Measurements from ENCODE around the gene BMP6.

Gene BMP6

GRCh38 chr6:7912736-7913517, 187.0 kb downstream of the BMP6 start:
- no peak for DNase-seq (ENCODE audit: low read depth)
- TF ChIP-seq, protein P1, sequence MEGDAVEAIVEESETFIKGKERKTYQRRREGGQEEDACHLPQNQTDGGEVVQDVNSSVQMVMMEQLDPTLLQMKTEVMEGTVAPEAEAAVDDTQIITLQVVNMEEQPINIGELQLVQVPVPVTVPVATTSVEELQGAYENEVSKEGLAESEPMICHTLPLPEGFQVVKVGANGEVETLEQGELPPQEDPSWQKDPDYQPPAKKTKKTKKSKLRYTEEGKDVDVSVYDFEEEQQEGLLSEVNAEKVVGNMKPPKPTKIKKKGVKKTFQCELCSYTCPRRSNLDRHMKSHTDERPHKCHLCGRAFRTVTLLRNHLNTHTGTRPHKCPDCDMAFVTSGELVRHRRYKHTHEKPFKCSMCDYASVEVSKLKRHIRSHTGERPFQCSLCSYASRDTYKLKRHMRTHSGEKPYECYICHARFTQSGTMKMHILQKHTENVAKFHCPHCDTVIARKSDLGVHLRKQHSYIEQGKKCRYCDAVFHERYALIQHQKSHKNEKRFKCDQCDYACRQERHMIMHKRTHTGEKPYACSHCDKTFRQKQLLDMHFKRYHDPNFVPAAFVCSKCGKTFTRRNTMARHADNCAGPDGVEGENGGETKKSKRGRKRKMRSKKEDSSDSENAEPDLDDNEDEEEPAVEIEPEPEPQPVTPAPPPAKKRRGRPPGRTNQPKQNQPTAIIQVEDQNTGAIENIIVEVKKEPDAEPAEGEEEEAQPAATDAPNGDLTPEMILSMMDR (IDR thresholded peaks at IDR 0.05; ENCODE audit: control insufficient read depth, insufficient read depth, low read depth, low read length, missing control alignments), result no peak
- H3K4me3 ChIP-seq (ENCODE audit: control insufficient read depth, low read depth, low read length), result no peak overlapping the region

- no peak for DNase-seq (ENCODE audit: low read depth)
- H3K4me3 ChIP-seq (ENCODE audit: control insufficient read depth, low read depth, low read length), result no peak overlapping the region
- TF ChIP-seq, protein P1 (IDR thresholded peaks at IDR 0.05; ENCODE audit: control insufficient read depth, insufficient read depth, low read depth, low read length, missing control alignments), result no peak
Measured at GRCh38 chr6:7914311-7914710, 188.4 kb downstream of the BMP6 start.

DNA sequence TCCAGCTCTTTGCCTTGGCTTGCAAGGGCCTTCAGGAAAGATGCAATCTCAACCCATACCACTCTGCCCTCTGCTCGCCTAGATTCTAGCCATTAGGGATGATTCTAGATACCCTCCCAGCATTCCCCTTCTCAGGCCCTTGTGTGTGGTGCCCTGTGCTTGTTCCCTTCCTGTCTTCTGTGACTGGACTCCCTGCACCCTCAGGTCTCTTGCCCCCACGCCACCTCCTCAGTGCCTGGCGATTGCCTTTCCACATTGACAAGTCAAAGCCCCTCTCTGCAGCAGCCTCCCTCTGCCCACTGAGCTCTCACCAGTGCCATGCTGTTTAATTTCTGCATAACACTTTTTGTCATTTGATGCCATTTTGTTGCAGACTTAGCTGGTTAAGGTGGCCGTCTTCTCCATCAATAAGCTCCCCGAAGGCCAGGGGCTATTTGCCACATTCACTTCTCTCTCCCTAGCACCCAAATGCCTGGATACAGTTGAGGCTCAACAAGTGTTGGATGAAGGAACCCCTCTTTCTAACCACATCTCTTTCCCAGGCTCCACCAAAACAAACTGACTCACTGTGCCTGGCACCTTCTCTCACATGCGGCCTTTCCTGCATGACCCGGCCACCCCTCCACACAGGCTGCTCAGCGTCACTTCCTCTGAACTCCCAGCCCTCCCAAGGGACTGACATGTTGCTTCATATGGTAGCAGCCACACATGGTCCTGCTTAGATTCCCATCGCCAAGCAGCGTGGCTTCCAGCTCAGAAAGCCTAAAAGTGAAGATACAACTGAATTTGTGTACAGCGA, 189.3 kb downstream of the BMP6 start:
- TF ChIP-seq, protein P1 (IDR thresholded peaks at IDR 0.05; ENCODE audit: control insufficient read depth, insufficient read depth, low read depth, low read length, missing control alignments), result no peak
- no peak overlapping the region for H3K4me3 ChIP-seq (ENCODE audit: control insufficient read depth, low read depth, low read length)
- peak; percentile 61 for DNase-seq (ENCODE audit: low read depth)

DNA sequence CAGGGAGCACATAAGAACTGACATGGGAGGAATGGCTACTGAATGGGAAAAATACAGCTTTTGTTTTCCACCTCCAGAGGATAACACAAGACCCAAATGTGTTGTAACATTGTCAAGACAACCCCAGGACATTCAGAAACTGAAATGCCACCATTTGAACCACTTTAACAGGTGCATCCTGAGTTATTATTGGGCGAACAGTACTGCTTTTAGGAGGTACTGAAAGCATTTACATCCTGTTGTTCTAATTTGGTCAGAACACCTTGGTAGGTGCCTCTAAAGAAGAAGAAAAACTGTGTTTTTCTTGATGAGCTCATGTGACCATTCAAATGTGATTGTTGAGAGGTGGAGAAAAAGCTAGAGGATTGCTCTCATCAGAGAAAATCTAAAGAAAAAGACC, 191.1 kb downstream of the BMP6 start:
- TF ChIP-seq, protein P1 (IDR thresholded peaks at IDR 0.05; ENCODE audit: control insufficient read depth, insufficient read depth, low read depth, low read length, missing control alignments), result no peak
- no peak overlapping the region for H3K4me3 ChIP-seq (ENCODE audit: control insufficient read depth, low read depth, low read length)
- DNase-seq (ENCODE audit: low read depth), result no peak

DNA sequence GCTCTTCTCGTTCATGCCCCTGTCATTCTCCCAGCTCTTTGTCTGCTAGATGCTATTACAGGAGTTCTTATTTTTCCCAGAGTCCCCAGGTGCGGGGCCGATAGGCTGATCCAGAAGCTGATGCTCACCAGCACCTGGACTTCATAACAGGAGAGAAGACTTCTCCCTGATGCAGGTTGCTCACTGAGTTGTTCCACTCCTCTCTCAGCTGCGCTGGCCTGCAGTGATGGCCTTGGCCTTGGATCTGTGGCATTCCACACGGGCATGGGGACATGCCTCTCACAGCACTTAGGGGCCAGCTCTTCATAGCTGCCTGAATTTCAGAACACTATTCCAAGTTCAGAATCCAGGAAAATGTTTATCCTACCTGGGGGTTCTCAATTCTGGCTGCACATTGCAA, 191.8 kb downstream of the BMP6 start:
- H3K4me3 ChIP-seq (ENCODE audit: control insufficient read depth, low read depth, low read length), result no peak overlapping the region
- TF ChIP-seq, protein P1 (IDR thresholded peaks at IDR 0.05; ENCODE audit: control insufficient read depth, insufficient read depth, low read depth, low read length, missing control alignments), result no peak
- DNase-seq (ENCODE audit: low read depth), result no peak

- DNase-seq (ENCODE audit: low read depth), result no peak
- TF ChIP-seq, protein P1 (IDR thresholded peaks at IDR 0.05; ENCODE audit: control insufficient read depth, insufficient read depth, low read depth, low read length, missing control alignments), result no peak
- no peak overlapping the region for H3K4me3 ChIP-seq (ENCODE audit: control insufficient read depth, low read depth, low read length)
Measured at GRCh38 chr6:7918403-7918802, 192.5 kb downstream of the BMP6 start.

Measured in AG09309 (cell line).